Stimulated activated CD8-positive, alpha-beta memory T cell treated with anti-CD3 and anti-CD28 coated beads, Interleukin-7, amount 100 ng/mL, for 1 hour (primary cell): ENCODE data around the gene BSG.
A peak's percentile ranks its signal among the peaks of the same experiment; 100 is the strongest.

Experiments used
- DNase-seq, 2 donors: peaks; one replicate each; pipeline ENCODE4 v3.0.0-alpha.2; 2020; ENCODE audit warnings: low read depth in 2 of 2

BSG gene

DNA sequence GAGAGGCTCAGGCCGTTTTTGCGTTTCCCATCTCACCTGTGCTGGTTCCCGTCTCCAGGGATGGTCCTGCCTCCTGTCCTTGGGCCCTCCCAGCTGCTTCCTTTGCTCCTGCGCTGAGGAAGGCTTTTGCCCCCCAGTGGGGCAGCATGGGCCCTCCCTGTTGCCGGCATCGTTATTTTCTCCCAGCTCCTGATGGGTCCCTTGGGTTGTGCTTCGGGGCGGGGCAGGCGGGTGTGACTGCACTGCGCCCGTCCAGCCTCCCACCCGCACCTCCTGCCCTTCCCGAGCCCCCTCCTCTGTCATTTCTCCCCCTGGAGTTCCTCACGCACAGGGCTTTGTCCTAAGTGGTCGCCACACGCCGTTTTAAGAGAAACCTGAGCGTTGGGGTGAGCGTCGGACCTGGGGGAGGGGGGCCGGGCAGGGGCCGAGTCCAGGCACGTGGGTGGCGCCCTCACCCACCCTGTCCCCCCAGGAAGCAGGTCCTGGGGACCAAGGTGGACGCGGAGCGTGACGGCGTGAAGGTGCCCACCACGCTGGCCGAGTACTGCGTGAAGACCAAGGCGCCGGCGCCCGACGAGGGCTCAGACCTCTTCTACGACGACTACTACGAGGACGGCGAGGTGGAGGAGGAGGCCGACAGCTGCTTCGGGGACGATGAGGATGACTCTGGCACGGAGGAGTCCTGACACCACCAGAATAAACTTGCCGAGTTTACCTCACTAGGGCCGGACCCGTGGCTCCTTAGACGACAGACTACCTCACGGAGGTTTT, 31.3 kb upstream of the BSG start:
- no peak for DNase-seq

- no peak for DNase-seq
Observed at GRCh38 chr19:541699-542098, 30.7 kb upstream of the BSG start.

DNA sequence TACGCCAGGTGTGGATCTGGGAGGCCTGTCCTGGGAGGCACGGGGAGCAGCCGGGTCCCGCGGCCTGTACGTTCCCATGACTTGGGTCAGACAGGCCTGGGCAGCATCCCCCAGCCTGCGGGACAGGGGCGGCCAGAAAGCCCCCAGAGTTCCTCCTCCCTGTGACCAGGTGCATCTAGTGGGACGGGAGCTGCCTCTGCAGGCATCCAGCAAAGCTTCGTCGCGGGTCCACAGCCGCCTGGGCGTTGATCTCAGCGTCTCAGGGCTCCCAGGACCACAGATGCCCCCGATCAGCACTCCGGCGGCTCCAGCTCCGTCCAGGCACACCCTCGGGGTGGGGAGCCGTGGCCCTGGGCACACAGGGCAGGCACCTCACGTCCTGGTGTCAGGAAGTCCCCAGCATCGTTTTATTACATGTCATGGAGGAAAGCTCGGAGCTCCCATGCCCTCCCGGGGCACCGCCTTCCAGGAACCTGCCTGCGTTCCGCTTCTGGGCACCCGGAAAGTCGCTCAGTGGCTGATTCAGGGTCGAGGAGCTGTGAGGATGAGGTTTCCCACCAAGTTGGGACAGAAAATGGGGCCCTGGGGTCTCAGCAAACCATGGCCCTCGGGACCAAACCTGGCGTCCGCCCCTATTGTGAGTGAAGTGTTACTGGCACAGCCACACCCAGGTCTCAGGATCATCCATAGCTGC, 30.1 kb upstream of the BSG start:
- DNase-seq: no peak

DNA sequence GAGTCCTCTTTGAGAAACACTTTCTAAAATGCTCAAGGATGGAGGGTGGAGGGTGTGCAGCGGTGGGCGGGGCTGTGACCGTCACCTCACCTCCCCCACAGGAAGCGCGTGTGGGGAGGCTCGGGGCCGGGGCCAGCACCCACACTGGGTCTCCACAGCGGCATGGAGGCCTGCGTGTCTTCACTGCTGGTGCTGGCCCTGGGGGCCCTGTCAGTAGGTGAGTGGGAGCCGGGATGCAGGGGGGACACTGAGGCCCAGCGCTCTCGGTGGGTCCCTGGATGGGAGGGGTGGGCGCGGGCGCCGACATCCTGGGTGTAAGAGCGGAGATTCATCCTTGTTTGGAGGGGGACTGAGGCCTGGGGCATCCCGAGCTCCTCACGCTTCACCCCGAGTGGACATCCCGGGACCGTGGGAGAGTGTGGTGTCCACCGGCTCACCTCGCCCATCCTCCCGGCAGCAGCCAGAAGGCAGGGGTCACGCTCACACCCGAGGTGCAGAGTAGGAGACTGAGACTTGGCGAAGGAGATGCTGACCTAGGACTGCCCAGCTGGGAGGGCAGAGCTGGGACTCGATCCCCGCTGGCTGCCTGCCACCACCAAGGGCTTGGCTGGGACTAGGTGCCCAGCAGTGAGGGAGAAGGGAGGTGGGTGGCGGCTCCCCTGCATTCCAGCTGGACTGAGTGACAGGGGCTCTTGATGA, 28.3 kb upstream of the BSG start, which contains the start of gene GZMM:
Gene GZMM, plus strand, starts transcription at position 144 of the 699 bp plus-strand sequence. Its CDS starts 19 bp downstream, at position 163.
- peak; percentile 51 to 58 for DNase-seq

GRCh38 chr19:547117-547516, 25.3 kb upstream of the BSG start:
- no peak for DNase-seq

DNA sequence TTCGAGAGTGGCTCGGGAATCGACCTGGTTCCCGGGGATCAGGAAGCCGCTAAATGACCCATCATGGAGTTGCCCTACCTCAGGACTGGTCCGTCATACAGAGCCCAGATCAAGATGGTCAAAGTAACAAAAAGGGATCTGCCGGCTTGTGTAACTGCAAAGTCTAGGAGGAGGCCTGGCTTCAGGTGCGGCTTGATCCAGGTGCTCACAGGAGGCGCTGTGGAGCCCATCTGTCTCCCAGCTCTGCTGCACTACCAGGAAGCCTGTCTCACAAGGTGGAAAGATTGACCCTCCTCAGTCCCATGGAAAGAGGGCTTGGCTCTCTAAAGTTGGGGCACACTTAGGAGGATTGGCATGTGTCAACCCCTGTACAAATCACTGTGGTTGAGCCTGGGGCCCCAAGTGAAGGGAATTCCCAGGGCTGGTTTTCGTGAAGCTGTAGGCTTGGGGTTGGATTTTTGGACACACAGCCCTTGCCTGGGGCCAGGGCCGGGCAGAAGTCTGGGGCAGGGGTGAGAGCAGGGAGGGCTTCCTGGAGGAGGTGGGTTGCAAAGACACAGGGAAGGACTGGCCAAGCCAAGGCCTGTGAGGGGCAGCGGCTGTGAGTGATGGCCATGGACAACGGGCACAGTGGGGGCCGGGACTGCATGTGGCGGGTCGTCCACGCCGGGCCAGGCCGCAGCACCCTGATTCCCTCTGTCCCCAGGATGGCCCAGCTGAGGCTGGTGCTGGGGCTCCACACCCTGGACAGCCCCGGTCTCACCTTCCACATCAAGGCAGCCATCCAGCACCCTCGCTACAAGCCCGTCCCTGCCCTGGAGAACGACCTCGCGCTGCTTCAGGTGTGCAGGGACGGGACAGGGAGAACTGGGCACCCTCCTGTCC, 24.3 kb upstream of the BSG start:
- no peak for DNase-seq

GRCh38 chr19:548886-549830, 23.2 kb upstream of the BSG start:
- DNase-seq: no peak

DNA sequence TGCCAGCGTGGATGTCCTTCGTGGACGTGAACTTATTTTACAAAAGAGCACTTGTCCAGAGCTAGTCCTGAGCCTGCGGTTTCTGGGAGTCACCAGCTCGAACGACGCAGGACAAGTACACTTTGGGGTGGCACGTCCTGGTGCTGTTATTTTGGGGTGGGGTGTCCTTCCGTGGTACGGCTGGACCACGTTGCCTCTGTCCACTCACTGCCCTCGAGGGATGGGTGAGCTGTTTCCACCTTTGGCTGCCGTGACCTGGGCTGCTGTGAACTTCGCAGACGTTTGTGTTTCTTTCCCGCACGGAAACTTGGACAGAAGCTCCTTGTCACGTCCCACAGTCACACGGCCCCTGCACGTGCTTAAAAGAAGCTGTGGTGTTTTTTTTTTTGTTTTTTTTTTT, 17.6 kb upstream of the BSG start:
- no peak for DNase-seq

- DNase-seq: no peak
Observed at GRCh38 chr19:555474-555808, 17.0 kb upstream of the BSG start.

DNA sequence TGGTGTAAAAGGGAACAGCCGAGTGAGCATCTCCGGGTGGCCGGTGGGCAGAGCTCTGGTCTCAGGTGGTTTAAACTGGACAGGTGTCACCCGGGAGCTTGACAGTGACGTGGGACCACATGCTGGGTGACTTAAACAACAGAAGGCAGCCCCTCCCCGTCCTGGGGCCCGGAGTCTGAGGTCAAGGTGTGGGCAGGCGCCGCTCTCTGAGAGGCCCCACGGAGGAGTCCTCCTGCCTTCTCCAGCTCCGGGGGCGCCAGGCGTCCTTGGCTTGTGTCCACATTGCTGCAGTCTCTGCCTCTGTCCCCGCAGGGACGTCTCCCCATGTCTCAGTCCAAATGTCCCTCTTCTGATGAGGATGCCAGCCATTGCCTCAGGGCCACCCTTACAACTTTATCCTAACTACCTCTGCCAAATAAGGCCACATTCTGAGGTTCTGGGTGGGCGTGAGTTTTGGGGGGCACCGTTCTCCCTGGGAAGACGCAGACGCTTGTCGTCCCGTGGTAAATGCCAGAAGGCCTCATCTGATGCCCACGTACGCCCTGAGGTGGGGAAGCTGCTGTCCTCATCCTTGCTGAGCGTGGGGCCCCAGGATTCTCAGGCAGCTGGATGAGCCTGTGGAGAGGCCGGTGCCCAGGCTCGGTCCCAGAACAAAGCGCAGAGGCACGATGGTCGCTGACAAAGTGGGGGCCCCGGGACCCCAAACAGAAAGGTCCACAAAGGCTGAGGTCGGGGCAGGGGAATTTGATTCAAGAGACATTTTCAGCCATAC, 15.6 kb upstream of the BSG start:
- no peak for DNase-seq

GRCh38 chr19:558770-559439, 13.5 kb upstream of the BSG start:
- no peak for DNase-seq

DNA sequence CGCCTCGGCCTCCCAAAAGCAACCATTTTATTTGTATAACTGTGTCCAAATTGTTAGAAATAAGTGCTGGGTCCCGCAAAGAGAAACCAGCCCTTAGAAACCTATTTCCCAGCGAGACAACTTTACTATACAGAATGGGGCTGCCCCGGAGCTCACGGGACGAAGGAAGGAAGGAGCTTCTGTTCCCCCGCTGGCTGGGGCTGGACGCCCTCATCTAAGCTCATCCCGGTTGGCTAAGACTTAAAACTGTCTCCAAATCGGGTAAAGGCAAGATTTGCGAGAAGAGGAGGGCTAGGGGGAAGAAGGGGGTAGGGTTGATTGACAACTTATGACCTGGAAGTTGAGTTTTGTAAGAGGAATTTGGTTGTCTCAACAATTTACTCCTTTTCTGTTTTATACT, 12.3 kb upstream of the BSG start:
- DNase-seq: no peak

- no peak for DNase-seq
Observed at GRCh38 chr19:566403-566802, 6.0 kb upstream of the BSG start.

DNA sequence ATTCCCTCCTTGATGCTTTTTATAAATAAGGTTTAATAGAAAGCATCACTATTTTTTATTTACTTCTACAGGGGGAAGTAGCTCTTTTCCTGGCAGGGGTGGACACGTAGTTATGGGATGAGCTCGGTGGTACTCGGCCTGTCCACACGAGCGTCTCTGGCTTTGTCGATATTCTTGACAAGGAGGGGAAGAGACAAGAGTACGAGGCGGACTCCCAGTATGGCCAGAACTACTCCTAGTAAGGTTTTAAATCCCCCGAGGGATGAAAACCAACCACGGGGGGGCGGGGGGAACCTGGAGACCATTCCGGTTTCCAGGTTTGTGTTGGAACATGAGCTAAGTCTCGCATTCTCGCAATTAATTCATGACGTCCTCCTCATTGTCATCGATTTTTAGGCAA, 5.6 kb upstream of the BSG start:
- no peak for DNase-seq

DNA sequence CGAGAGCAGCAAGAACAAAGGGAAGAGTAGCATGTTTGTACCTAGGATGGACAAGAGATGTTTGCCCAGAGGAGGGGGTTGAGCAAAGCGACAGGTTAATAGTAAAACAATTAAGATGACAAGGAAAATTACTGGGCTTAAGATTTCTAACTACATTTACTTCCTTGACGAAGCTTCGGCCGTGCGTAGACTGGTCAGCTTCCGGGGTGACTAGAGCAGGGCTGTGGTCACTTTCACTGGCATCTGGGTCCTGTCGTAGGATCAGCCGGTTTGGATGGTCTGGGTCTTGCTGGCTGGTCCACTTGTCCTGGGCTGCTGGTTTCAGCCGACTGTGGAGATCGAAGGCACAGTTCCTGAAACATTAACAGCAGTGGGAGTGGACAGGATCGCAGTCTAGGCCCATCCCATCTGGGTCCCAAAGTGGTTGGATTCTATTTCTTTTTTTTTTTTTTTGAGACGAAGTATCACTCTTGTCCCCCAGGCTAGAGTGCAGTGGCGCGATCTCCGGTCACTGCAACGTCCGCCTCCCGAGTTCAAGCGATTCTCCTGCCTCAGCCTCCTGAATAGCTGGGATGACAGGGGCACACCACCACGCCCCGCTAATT, 5.0 kb upstream of the BSG start:
- no peak for DNase-seq

- no peak for DNase-seq
Observed at GRCh38 chr19:570251-570686, 2.1 kb upstream of the BSG start.

- no peak for DNase-seq
Observed at GRCh38 chr19:570937-571565, 1.3 kb upstream of the BSG start.

- no peak for DNase-seq
Observed at GRCh38 chr19:571566-571974, 826 bp upstream of the BSG start.
